ENCODE data around the gene ATG13. TPM values are rescaled to one million over a fixed set of nuclear protein-coding genes. Genes with fewer than 3 reads are reported as not detected.

The ATG13 gene
- 52.2 and 53.2 TPM in 2 replicates for total RNA-seq

GRCh38 chr11:46617134-46617971 lies at the start of gene ATG13, which contains the start of gene HARBI1:
ATG13 (plus strand) TSS chr11:46617553; CDS start chr11:46644292, 26,739 bp downstream.
HARBI1 (minus strand) TSS chr11:46617227; CDS start chr11:46616237, 990 bp downstream.

GRCh38 chr11:46593550-46594373 lies 23.6 kb upstream of the ATG13 start, which contains the start of gene AMBRA1:
AMBRA1 (minus strand) TSS chr11:46594023; CDS start chr11:46548380, 45,643 bp downstream.

GRCh38 chr11:46700241-46701077 lies 83.1 kb downstream of the ATG13 start, which contains the start of the genes ARHGAP1 and ZNF408:
ARHGAP1 (minus strand) TSS chr11:46700619; CDS start chr11:46696107, 4,512 bp downstream.
ZNF408 (plus strand) TSS chr11:46701031; CDS start chr11:46701048, 17 bp downstream.

GRCh38 chr11:46719048-46719542 lies 101.7 kb downstream of the ATG13 start, which contains the start of gene F2:
F2 (plus strand) TSS chr11:46719213; CDS start chr11:46719236, 23 bp downstream.

Other genes starting within 250 kb of the ATG13 start
- 53.6 and 62.1 TPM in 2 replicates for gene MDK, start 235.9 kb upstream of the ATG13 start, total RNA-seq
- gene CHRM4, start 225.8 kb upstream of the ATG13 start, total RNA-seq, result under 0.01 and 0.09 TPM in 2 replicates
- 12.2 and 12.4 TPM in 2 replicates for gene AMBRA1, start 23.5 kb upstream of the ATG13 start, total RNA-seq
- 4.6 and 6.9 TPM in 2 replicates for gene HARBI1, start 326 bp upstream of the ATG13 start, total RNA-seq
- gene ARHGAP1, start 83.1 kb downstream of the ATG13 start, total RNA-seq, result 21.8 and 23.4 TPM in 2 replicates
- 4.7 and 4.8 TPM in 2 replicates for gene ZNF408, start 83.5 kb downstream of the ATG13 start, total RNA-seq
- not detected in 2 replicates for gene F2, start 101.7 kb downstream of the ATG13 start, total RNA-seq
- gene CKAP5, start 228.7 kb downstream of the ATG13 start, total RNA-seq, result 37.3 and 59.0 TPM in 2 replicates